SK-N-MC (cell line): ENCODE data around the gene PRKN.

ENCODE experiments used
- DNase-seq: peaks from one replicate; pipeline ENCODE4 v3.0.0-alpha.2; 2011; ENCODE audit warnings: low read depth, low spot score
- H3K27ac ChIP-seq: fragments of 200-600 bp; sonication (generic); 2 replicates; pipeline ENCODE4 v1.5.1; 2016; ENCODE audit warnings: mixed run types
- H3K36me3 ChIP-seq: fragments of 200-600 bp; sonication (generic); 2 replicates; pipeline ENCODE4 v1.6.1; 2017; ENCODE audit warnings: antibody characterized with exemption, low read length, mixed read lengths; ENCODE audit not compliant: insufficient read depth
- H3K4me3 ChIP-seq: fragments of 200-600 bp; sonication (generic); 2 replicates; pipeline ENCODE4 v1.5.1; 2016
- H3K9ac ChIP-seq: fragments of 200-600 bp; sonication (generic); 2 replicates; pipeline ENCODE4 v1.8.0; 2017; ENCODE audit warnings: mixed run types, mixed read lengths; ENCODE audit not compliant: insufficient read length
- H3K9me3 ChIP-seq: fragments of 200-600 bp; sonication (generic); 2 replicates; pipeline ENCODE4 v1.6.1; 2017; ENCODE audit warnings: low read depth, mild to moderate bottlenecking, antibody characterized with exemption, low read length, moderate library complexity, mixed read lengths
- EZH2 ChIP-seq: fragments of 200-600 bp; sonication (generic); IDR thresholded peaks from one replicate; pipeline ENCODE4 v1.6.1; 2017; ENCODE audit warnings: antibody characterized with exemption
- FOXP2 ChIP-seq: optimal IDR thresholded peaks from 2 replicates; pipeline ENCODE3; 2011; ENCODE audit warnings: mild to moderate bottlenecking, moderate library complexity; ENCODE audit not compliant: insufficient read depth; ENCODE audit errors: extremely low read length, control extremely low read depth
- POLR2AphosphoS5 ChIP-seq: IDR thresholded peaks from 2 replicates; pipeline ENCODE4 v1.6.1; 2012; ENCODE audit warnings: mild to moderate bottlenecking, low read depth, low read length, borderline replicate concordance

The PRKN gene

GRCh38 chr6:161409353-161409752 is 1318.2 kb downstream of the PRKN start:
- Histone ChIP-seq H3K9ac (no peak overlapping the region), H3K9me3 (no peaks in the 10 kb centered on the region), H3K36me3 (no peaks in the 10 kb centered on the region), H3K27ac (no peak overlapping the region), H3K4me3 (no peak overlapping the region)
- TF ChIP-seq EZH2 (no peak), FOXP2 (no peak), POLR2AphosphoS5 (no peak)
- no peak for DNase-seq

- Histone ChIP-seq H3K27ac (no peak overlapping the region), H3K4me3 (no peak overlapping the region), H3K9me3 (no peaks in the 10 kb centered on the region), H3K36me3 (no peaks in the 10 kb centered on the region), H3K9ac (no peak overlapping the region)
- no peak for DNase-seq
- TF ChIP-seq EZH2 (no peak), FOXP2 (no peak), POLR2AphosphoS5 (no peak)
These were observed 1319.5 kb downstream of the PRKN start for GRCh38 chr6:161408041-161408440.

DNA sequence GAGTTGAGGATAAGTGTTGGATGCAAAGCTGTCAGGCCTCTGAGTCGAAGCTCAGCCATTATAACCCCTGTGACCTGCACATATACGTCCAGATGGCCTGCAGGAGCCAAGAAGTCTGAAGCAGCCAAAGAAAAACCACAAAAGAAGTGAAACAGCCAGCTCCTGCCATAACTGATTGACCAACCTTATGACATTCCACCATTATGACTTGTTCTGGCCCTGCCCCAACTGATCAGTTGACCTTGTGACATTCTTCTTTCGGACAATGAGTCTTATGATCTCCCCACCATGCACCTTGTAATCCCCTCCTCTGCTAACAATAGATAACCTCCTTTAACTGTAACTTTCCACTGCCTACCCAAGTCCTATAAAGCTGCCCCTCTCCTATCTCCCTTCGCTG is 1320.0 kb downstream of the PRKN start:
- Histone ChIP-seq H3K36me3 (no peaks in the 10 kb centered on the region), H3K9ac (no peak overlapping the region), H3K9me3 (no peaks in the 10 kb centered on the region), H3K27ac (no peak overlapping the region), H3K4me3 (no peak overlapping the region)
- no peak for TF ChIP-seq POLR2AphosphoS5
- TF ChIP-seq EZH2, result no peak
- TF ChIP-seq FOXP2, result no peak
- no peak for DNase-seq

- H3K9ac ChIP-seq, result no peak overlapping the region
- no peak overlapping the region for H3K27ac ChIP-seq
- H3K9me3 ChIP-seq, result no peaks in the 10 kb centered on the region
- TF ChIP-seq POLR2AphosphoS5, result no peak
- no peak for TF ChIP-seq FOXP2
- no peak for TF ChIP-seq EZH2
- DNase-seq, result no peak
- no peaks in the 10 kb centered on the region for H3K36me3 ChIP-seq
- no peak overlapping the region for H3K4me3 ChIP-seq
These were observed 1320.5 kb downstream of the PRKN start for GRCh38 chr6:161407115-161407514.

- Histone ChIP-seq H3K36me3 (no peaks in the 10 kb centered on the region), H3K9ac (no peak overlapping the region), H3K9me3 (no peaks in the 10 kb centered on the region), H3K4me3 (no peak overlapping the region), H3K27ac (no peak overlapping the region)
- TF ChIP-seq POLR2AphosphoS5 (no peak), FOXP2 (no peak)
- DNase-seq, result no peak
These were observed 1320.9 kb downstream of the PRKN start for GRCh38 chr6:161406646-161407045.

DNA sequence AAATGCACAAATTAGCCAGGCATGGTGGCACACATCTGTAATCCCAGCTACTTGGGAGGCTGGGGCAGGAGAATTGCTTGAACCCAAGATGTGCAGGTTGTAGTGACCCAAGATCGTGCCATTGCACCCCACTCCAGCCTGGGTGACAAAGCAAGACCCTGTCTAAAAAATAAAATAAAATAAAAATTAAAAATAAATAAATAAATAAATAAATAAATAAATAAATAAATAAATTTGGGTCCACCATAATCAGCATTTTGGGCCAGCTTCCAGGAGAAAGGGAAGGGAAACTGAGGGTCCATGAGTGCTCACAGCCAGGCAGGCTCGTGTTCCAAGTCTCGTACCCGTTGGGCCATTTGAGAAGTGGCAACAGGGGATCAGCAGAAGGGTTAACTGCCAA is 1322.1 kb downstream of the PRKN start:
- no peaks in the 10 kb centered on the region for H3K9me3 ChIP-seq
- H3K27ac ChIP-seq, result no peak overlapping the region
- H3K4me3 ChIP-seq, result no peak overlapping the region
- no peak for DNase-seq
- H3K36me3 ChIP-seq, result no peaks in the 10 kb centered on the region
- no peak overlapping the region for H3K9ac ChIP-seq
- no peak for TF ChIP-seq EZH2
- no peak for TF ChIP-seq FOXP2
- no peak for TF ChIP-seq POLR2AphosphoS5

- DNase-seq, result no peak
These were observed 1323.8 kb downstream of the PRKN start for GRCh38 chr6:161403717-161404116.

GRCh38 chr6:161401587-161402309 is 1325.8 kb downstream of the PRKN start:
- Histone ChIP-seq H3K9ac (no peak overlapping the region), H3K9me3 (no peaks in the 10 kb centered on the region), H3K27ac (no peak overlapping the region), H3K36me3 (no peaks in the 10 kb centered on the region), H3K4me3 (no peak overlapping the region)
- no peak for DNase-seq
- TF ChIP-seq POLR2AphosphoS5, result no peak
- TF ChIP-seq FOXP2, result no peak
- no peak for TF ChIP-seq EZH2

More at GRCh38 chr6:161403717-161404116, 1323.8 kb downstream of the PRKN start:
- Histone ChIP-seq H3K4me3 (no peak overlapping the region), H3K36me3 (no peaks in the 10 kb centered on the region), H3K27ac (no peak overlapping the region), H3K9ac (no peak overlapping the region), H3K9me3 (no peaks in the 10 kb centered on the region)
- TF ChIP-seq EZH2 (no peak), FOXP2 (no peak), POLR2AphosphoS5 (no peak)

DNA sequence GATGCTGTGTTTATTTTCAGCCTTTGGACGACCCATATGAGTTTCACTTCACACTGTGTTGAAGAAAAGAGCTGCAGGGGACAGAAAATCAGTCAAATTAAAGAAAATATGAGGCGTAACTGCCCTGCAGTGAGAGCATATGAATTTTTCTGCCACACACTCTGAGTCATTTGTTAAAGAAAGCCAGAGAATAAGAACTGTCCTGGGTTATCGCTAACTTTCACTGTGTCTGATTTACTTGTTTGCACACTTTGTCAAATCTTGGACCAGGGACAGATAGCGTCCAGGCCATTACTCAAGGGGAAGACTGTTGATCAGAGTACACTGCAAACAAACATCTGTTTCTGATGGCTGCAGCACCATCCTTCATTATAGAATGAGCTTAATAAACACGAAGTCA is 1326.9 kb downstream of the PRKN start:
- Histone ChIP-seq H3K27ac (no peak overlapping the region), H3K36me3 (no peaks in the 10 kb centered on the region), H3K9ac (no peak overlapping the region), H3K9me3 (no peaks in the 10 kb centered on the region), H3K4me3 (no peak overlapping the region)
- DNase-seq, result no peak
- no peak for TF ChIP-seq EZH2
- TF ChIP-seq POLR2AphosphoS5, result no peak
- no peak for TF ChIP-seq FOXP2
